ENCODE data around the gene NMU. TPM values are rescaled to one million over a fixed set of nuclear protein-coding genes. Genes with fewer than 3 reads are reported as not detected.

The NMU gene
- total RNA-seq, 6 experiments from 2014 or later, result not detected

- Mint-ChIP-seq H3K4me1 (ENCODE audit: low read depth) (peaks cover 6% of the 10 kb centered on the region), H3K27me3 (ENCODE audit: insufficient read depth) (peaks cover under 1% of the 10 kb centered on the region; the same call in 1 of the 2 replicates), H3K27ac (no peak overlapping the region), H3K9me3 (no peaks in the 10 kb centered on the region), H3K36me3 (ENCODE audit: low read depth) (no peaks in the 10 kb centered on the region), H3K4me3 (no peak overlapping the region)
- no peak for TF ChIP-seq CTCF (IDR thresholded peaks at IDR 0.05)
- DNase-seq, result no peak
Measured at GRCh38 chr4:55612341-55612740, 23.8 kb downstream of the NMU start.

GRCh38 chr4:55611358-55612059 lies 24.6 kb downstream of the NMU start:
- Mint-ChIP-seq H3K4me1 (ENCODE audit: low read depth) (peaks cover 6% of the 10 kb centered on the region), H3K36me3 (ENCODE audit: low read depth) (no peaks in the 10 kb centered on the region), H3K27ac (no peak overlapping the region), H3K9me3 (no peaks in the 10 kb centered on the region), H3K27me3 (ENCODE audit: insufficient read depth) (no peaks in the 10 kb centered on the region), H3K4me3 (no peak overlapping the region)
- no peak for TF ChIP-seq CTCF (IDR thresholded peaks at IDR 0.05)
- DNase-seq, result no peak

- H3K27ac Mint-ChIP-seq, result no peak overlapping the region
- no peaks in the 10 kb centered on the region for H3K36me3 Mint-ChIP-seq (ENCODE audit: low read depth)
- no peaks in the 10 kb centered on the region for H3K9me3 Mint-ChIP-seq
- H3K4me3 Mint-ChIP-seq, result no peak overlapping the region
- no peak for TF ChIP-seq CTCF (IDR thresholded peaks at IDR 0.05)
- DNase-seq, result no peak
- H3K4me1 Mint-ChIP-seq (ENCODE audit: low read depth), result peaks cover 7% of the 10 kb centered on the region
- H3K27me3 Mint-ChIP-seq (ENCODE audit: insufficient read depth), result no peaks in the 10 kb centered on the region
Measured at GRCh38 chr4:55610381-55610780, 25.7 kb downstream of the NMU start.

- Mint-ChIP-seq H3K27ac (no peak overlapping the region), H3K9me3 (no peaks in the 10 kb centered on the region), H3K4me3 (no peak overlapping the region), H3K4me1 (ENCODE audit: low read depth) (peaks cover 11% of the 10 kb centered on the region), H3K27me3 (ENCODE audit: insufficient read depth) (no peaks in the 10 kb centered on the region), H3K36me3 (ENCODE audit: low read depth) (no peaks in the 10 kb centered on the region)
- no peak for TF ChIP-seq CTCF (IDR thresholded peaks at IDR 0.05)
- no peak for DNase-seq
Measured at GRCh38 chr4:55609393-55609866, 26.7 kb downstream of the NMU start.

- Mint-ChIP-seq H3K4me1 (ENCODE audit: low read depth) (peaks cover 11% of the 10 kb centered on the region), H3K36me3 (ENCODE audit: low read depth) (no peaks in the 10 kb centered on the region), H3K4me3 (no peak overlapping the region), H3K9me3 (no peaks in the 10 kb centered on the region), H3K27me3 (ENCODE audit: insufficient read depth) (no peaks in the 10 kb centered on the region), H3K27ac (no peak overlapping the region)
- DNase-seq, result no peak
- no peak for TF ChIP-seq CTCF (IDR thresholded peaks at IDR 0.05)
Measured at GRCh38 chr4:55608591-55608990, 27.5 kb downstream of the NMU start.
